Stomach smooth muscle (tissue), 2 donors: Measurements from ENCODE around the gene MGAT4B.

Source experiments
- H3K27ac ChIP-seq: one replicate; pipeline ENCODE4 v1.7.0; 2013; ENCODE audit warnings: mild to moderate bottlenecking, low read length, inconsistent platforms
- H3K27me3 ChIP-seq, 2 donors: one replicate each; pipeline ENCODE4 v1.7.0; 2013; ENCODE audit warnings: low read length in 2 of 2; ENCODE audit not compliant: insufficient read depth in 2 of 2, control insufficient read depth in 1 of 2
- H3K36me3 ChIP-seq, 2 donors: one replicate each; pipeline ENCODE4 v1.7.0; 2013; ENCODE audit warnings: low read length in 2 of 2; ENCODE audit not compliant: control insufficient read depth in 2 of 2, insufficient read depth in 2 of 2
- H3K4me1 ChIP-seq: one replicate; pipeline ENCODE4 v1.7.0; 2013; ENCODE audit warnings: low read length; ENCODE audit not compliant: control insufficient read depth, insufficient read depth
- H3K4me3 ChIP-seq, 2 donors: one replicate each; pipeline ENCODE4 v1.7.0; 2013; ENCODE audit warnings: low read length in 2 of 2
- H3K9ac ChIP-seq, 2 donors: one replicate each; pipeline ENCODE4 v1.7.0; 2013; ENCODE audit warnings: low read length in 2 of 2, mild to moderate bottlenecking in 1 of 2
- H3K9me3 ChIP-seq, 2 donors: one replicate each; pipeline ENCODE4 v1.7.0; 2013; ENCODE audit warnings: low read length in 2 of 2; ENCODE audit not compliant: control insufficient read depth in 2 of 2
- donor health status: healthy.
- donor health status: Pancreatic carcinoma.

MGAT4B gene

GRCh38 chr5:179806250-179807048 lies at the start of gene MGAT4B:
Gene MGAT4B, minus strand, starts transcription at chr5:179806866. Its CDS starts 283 bp downstream, at chr5:179806583.
- no peaks in the 10 kb centered on the region for H3K36me3 ChIP-seq
- peak within 1 kb of the TSS; percentile 53 for H3K27ac ChIP-seq
- peak within 1 kb of the TSS; percentile 51 to 72 for H3K9ac ChIP-seq
- H3K27me3 ChIP-seq, result no peaks in the 10 kb centered on the region
- H3K4me1 ChIP-seq, result peaks cover 47% of the 10 kb centered on the region
- H3K4me3 ChIP-seq, result peak within 1 kb of the TSS; percentile 65 to 81
- no peaks in the 10 kb centered on the region for H3K9me3 ChIP-seq

- Histone ChIP-seq H3K9ac (no peak overlapping the region), H3K9me3 (no peaks in the 10 kb centered on the region), H3K4me3 (no peak overlapping the region), H3K27me3 (no peaks in the 10 kb centered on the region), H3K36me3 (peaks cover 27 to 29% of the 10 kb centered on the region in 2 donors), H3K4me1 (peaks cover 7% of the 10 kb centered on the region), H3K27ac (no peak overlapping the region)
These were observed 47.7 kb upstream of the MGAT4B start for GRCh38 chr5:179854356-179854755.

- Histone ChIP-seq H3K27ac (no peak overlapping the region), H3K9ac (no peak overlapping the region), H3K36me3 (peaks cover 35 to 36% of the 10 kb centered on the region in 2 donors), H3K4me1 (peaks cover 4% of the 10 kb centered on the region), H3K4me3 (no peak overlapping the region), H3K9me3 (no peaks in the 10 kb centered on the region), H3K27me3 (no peaks in the 10 kb centered on the region)
These were observed 46.4 kb upstream of the MGAT4B start for GRCh38 chr5:179852993-179853547.

DNA sequence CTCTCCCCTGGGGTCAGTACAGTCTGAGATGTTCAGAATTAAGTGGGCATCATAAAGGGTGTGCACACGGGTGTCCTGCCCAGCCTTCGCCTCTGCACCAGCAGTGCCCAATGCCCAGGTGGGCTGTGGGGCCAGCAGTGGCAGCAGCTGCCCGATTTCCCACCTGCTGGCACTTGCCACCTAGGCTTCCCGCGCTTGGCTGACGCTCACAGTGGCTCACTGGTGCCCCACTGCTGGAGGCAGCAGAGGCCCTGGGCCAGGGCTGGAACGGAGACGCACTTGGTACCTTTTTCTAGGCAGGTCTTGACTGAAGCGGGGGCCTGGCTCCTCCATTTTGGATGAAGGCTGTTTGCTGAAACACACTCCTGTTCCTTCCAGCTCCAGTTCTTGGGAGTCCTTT lies 35.0 kb upstream of the MGAT4B start:
- Histone ChIP-seq H3K36me3 (peaks cover 34 to 48% of the 10 kb centered on the region in 2 donors), H3K27me3 (no peaks in the 10 kb centered on the region), H3K27ac (no peak overlapping the region), H3K9me3 (no peaks in the 10 kb centered on the region), H3K9ac (no peak overlapping the region), H3K4me3 (no peak overlapping the region), H3K4me1 (peaks cover 2% of the 10 kb centered on the region)

DNA sequence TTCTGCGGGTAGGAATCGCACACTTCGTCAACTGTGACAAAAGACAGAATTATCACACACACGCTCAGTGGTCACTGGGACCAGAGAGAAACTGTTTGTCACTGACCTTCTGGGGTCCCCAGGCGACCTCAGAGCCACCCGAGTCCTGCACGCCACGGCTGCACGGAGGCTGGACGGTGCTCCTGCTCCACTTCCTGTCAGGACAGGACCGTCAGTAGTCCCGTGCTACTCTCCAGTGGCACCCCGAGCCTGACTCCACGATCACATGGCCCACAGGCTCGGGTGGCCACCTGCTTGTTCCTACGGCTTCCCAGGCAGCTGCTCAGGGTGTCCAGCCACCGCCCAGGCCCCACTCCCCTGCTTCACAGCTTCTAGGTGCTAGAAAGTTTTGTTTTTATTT lies 34.1 kb upstream of the MGAT4B start:
- Histone ChIP-seq H3K9ac (no peak overlapping the region), H3K27me3 (no peaks in the 10 kb centered on the region), H3K36me3 (peaks cover 36 to 53% of the 10 kb centered on the region in 2 donors), H3K4me3 (no peak overlapping the region), H3K9me3 (no peaks in the 10 kb centered on the region), H3K27ac (no peak overlapping the region), H3K4me1 (peaks cover 7% of the 10 kb centered on the region)

DNA sequence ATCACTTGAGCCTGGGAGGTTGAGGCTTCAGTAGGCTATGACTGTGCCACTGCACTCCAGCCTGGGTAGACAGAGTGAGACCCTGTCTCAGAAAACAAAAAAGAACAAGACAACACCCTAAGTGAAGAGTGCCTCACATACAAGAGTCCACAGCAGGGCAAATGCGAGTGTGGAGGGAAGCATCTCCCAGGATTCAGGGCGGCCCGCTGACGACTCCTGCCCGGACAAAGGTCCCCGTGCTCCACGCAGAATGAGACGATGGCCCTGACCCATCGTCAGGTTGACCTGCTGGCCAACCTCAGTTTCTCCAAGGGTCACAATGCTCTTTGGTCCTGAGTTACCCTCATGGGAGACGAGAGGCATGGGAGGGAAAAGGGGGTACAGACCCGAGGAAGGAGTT lies 33.7 kb upstream of the MGAT4B start:
- Histone ChIP-seq H3K9ac (no peak overlapping the region), H3K27ac (no peak overlapping the region), H3K4me1 (peaks cover 7% of the 10 kb centered on the region), H3K4me3 (no peak overlapping the region), H3K9me3 (no peaks in the 10 kb centered on the region), H3K27me3 (no peaks in the 10 kb centered on the region), H3K36me3 (peaks cover 35 to 53% of the 10 kb centered on the region in 2 donors)

DNA sequence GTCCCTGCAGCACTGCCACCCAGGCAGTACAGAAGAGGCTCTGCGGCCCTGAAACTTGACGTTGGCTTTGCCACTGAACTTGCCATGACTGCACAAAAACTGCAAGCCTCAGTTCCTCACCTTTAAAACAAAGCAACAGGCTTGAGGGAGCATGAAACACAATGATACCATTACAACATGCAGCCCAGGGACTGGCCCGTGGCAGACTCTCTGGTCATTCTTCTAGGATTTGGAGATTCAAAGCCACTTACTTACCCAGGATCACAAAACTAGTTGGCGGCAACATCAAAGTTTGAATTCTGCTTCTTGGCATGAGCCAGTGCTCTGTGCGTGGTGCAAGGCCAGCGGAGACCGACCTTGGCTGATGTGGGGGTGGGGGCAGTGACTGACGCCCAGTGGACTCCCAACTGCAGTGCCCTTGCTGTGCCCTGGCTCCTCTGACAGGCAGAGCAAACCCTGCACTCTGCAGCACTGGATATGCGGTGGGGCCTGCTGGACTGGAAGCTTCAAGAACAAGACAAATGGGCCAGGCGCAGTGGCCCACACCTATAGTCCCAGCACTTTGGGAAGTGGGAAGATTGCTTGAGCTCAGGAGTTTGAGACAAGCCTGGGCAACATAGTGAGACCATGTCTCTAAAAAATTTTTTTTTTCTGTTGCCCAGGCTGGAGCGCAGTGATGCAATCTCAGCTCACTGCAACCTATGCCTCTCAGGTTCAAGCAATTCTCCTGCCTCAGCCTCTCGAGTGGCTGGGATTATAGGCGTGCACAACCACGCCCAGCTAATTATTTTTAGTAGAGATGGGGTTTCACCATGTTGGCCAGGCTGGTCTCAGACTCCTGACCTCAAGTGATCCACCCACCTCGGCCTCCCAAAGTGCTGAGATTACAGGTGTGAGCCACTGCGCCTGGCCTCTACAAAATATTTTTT lies 32.9 kb upstream of the MGAT4B start:
- no peaks in the 10 kb centered on the region for H3K27me3 ChIP-seq
- no peak overlapping the region for H3K27ac ChIP-seq
- H3K4me1 ChIP-seq, result peaks cover 7% of the 10 kb centered on the region
- no peak overlapping the region for H3K9ac ChIP-seq
- peaks cover 35 to 53% of the 10 kb centered on the region in 2 donors for H3K36me3 ChIP-seq
- H3K9me3 ChIP-seq, result no peaks in the 10 kb centered on the region
- H3K4me3 ChIP-seq, result no peak overlapping the region

GRCh38 chr5:179837076-179838011 lies 30.7 kb upstream of the MGAT4B start:
- Histone ChIP-seq H3K27ac (peak overlapping the region; percentile 41), H3K4me3 (no peak overlapping the region), H3K4me1 (peaks cover 7% of the 10 kb centered on the region), H3K9me3 (no peaks in the 10 kb centered on the region), H3K9ac (no peak overlapping the region), H3K36me3 (peaks cover 51 to 60% of the 10 kb centered on the region in 2 donors), H3K27me3 (no peaks in the 10 kb centered on the region)

- peak overlapping the region; percentile 41 for H3K27ac ChIP-seq
- H3K4me1 ChIP-seq, result peaks cover 7% of the 10 kb centered on the region
- peaks cover 51 to 64% of the 10 kb centered on the region in 2 donors for H3K36me3 ChIP-seq
- H3K27me3 ChIP-seq, result no peaks in the 10 kb centered on the region
- H3K9ac ChIP-seq, result peak overlapping the region in 1 of 2 donors; percentile 36
- H3K4me3 ChIP-seq, result no peak overlapping the region
- no peaks in the 10 kb centered on the region for H3K9me3 ChIP-seq
These were observed 29.8 kb upstream of the MGAT4B start for GRCh38 chr5:179836225-179837019.
